ENCODE results near the gene VPS8.

GRCh38 chr3:184836090-184836822 is 24.3 kb downstream of the VPS8 start:
- TF ChIP-seq CTCF (tag by site-specific recombination; IDR thresholded peaks at IDR 0.05) = no peak
- no peak for TF ChIP-seq ZNF391 (tag by site-specific recombination; IDR thresholded peaks at IDR 0.05; ENCODE audit: borderline replicate concordance, low read depth)
- TF ChIP-seq ZNF501 (tag by site-specific recombination; IDR thresholded peaks at IDR 0.05) = no peak
- no peak for TF ChIP-seq YY1 (tag by site-specific recombination; IDR thresholded peaks at IDR 0.05)
- TF ChIP-seq MYNN (tag by site-specific recombination; IDR thresholded peaks at IDR 0.05; ENCODE audit: borderline replicate concordance) = no peak
- TF ChIP-seq ZNF521 (tag by site-specific recombination; IDR thresholded peaks at IDR 0.05) = no peak
- TF ChIP-seq PATZ1 (tag by site-specific recombination; IDR thresholded peaks at IDR 0.05) = no peak
- TF ChIP-seq BCL6B (tag by site-specific recombination; IDR thresholded peaks at IDR 0.05) = no peak
- no peak for TF ChIP-seq ZNF488 (tag by site-specific recombination; IDR thresholded peaks at IDR 0.05)
- TF ChIP-seq ZNF404 (tag by site-specific recombination; IDR thresholded peaks at IDR 0.05) = no peak
- no peak for TF ChIP-seq ZNF704 (tag by site-specific recombination; IDR thresholded peaks at IDR 0.05)
- TF ChIP-seq ZNF544 (tag by site-specific recombination; IDR thresholded peaks at IDR 0.05) = no peak

Data from HEK293 (cell line).